ENCODE results near the gene UBA3.

UBA3 gene

GRCh38 chr3:69092030-69092516, 11.9 kb upstream of the UBA3 start:
- no peak for TF ChIP-seq CTCF (IDR thresholded peaks at IDR 0.05; ENCODE audit: low read depth, low read length)
- DNase-seq (ENCODE audit: extremely low read depth, low read depth), result no peak

DNA sequence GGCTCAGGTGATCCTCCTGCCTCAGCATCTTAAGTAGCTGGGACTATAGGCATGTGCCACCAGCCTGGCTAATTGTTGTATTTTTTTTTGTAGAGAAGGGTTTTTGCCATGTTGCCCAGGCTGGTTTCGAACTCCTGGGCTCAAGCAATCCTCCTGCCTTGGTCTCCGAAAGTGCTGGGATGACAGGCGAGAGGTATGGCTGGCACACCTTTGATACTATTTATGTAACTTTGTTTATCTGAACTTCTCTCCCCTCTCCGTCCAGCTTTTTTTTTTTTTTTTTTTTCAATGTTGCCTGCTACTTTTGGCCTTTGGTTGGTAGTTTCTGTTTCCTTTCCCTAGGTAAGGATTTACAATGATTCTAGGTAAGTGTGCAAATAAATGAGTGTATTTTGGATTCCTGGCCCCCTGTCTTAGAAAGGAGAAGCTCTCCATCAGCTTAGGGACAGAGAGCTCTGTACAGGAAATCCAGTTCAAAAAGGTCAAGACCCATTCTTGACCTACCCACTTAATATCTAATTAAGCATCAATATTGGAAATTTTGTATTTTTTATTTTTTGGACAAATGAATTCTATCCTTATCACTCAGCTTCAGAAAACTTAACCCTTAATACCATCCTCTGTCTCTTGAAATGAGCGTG, 11.3 kb upstream of the UBA3 start:
- DNase-seq (ENCODE audit: extremely low read depth, low read depth), result no peak
- TF ChIP-seq CTCF (IDR thresholded peaks at IDR 0.05; ENCODE audit: low read depth, low read length), result no peak

- DNase-seq (ENCODE audit: extremely low read depth, low read depth), result peak; percentile 59
- no peak for TF ChIP-seq CTCF (IDR thresholded peaks at IDR 0.05; ENCODE audit: low read depth, low read length)
These were observed 9.9 kb upstream of the UBA3 start for GRCh38 chr3:69090021-69090420.

DNA sequence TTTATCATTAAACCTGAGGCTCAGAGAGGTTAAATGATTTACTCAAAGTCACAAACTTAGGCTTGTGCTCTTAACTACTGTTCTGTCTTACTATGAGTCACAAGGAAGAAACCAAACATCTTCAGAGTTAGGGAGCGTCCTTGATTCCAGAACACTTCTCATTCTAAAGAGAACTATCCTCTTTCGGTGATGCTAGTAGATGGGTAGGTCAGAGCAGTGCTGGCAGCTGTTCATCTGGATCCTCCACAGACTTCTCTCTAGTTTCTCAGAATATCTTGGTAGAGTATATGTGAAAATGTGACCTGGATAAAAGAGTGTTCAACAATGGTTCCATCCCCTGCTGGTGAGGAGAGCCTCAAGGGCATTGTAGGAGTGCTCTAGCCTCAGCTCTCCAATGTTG, 7.9 kb upstream of the UBA3 start:
- no peak for TF ChIP-seq CTCF (IDR thresholded peaks at IDR 0.05; ENCODE audit: low read depth, low read length)
- no peak for DNase-seq (ENCODE audit: extremely low read depth, low read depth)

DNA sequence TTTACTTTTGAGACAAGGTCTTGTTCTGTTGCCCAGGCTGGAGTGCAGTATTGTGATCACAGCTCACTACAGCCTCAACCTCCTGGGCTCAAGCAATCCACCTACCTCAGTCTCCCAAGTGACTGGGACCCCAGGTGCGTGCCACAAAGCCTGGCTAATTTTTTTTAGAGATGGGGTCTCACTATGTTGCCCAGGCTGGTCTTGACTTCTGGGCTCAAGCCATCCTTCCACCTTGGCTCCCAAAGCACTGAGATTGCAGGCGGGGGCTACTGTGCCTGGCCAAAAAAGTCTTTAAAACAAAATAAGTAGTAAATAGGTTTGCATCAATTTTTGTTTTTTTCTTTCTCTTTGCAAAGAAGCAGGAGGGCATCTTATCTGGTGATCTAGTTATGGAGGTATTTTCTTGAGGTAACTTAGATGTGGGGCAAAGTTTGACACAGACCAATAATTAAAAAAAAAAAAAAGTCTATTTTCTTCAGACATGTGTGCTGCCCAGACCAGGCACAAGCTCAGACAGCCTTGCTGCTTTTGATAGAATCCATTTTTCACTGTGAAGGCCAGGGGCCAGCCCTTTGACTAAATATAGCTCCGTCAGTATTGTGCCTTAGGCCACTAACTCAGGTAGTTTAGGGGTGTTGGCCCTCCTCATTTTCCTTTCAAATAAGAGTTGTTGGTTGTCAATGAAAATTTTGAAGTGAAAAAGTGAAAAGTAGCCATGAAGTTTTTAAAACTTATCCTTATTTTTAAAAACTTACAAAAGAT, 7.0 kb upstream of the UBA3 start:
- no peak for DNase-seq (ENCODE audit: extremely low read depth, low read depth)
- no peak for TF ChIP-seq CTCF (IDR thresholded peaks at IDR 0.05; ENCODE audit: low read depth, low read length)

- DNase-seq (ENCODE audit: extremely low read depth, low read depth), result peak; percentile 67
- no peak for TF ChIP-seq CTCF (IDR thresholded peaks at IDR 0.05; ENCODE audit: low read depth, low read length)
These were observed 5.9 kb upstream of the UBA3 start for GRCh38 chr3:69085833-69086722.
